T-cell (primary cell): Measurements from ENCODE around the gene FHIT. TPM values are rescaled to one million over a fixed set of nuclear protein-coding genes. Genes with fewer than 3 reads are reported as not detected.
"Not testable (repeated sequence)": the region's sequence is repeated elsewhere in the genome, so short reads cannot be mapped to it uniquely, and the experiment has no call there.

Experiments
- ATAC-seq, 4 experiments: fragments of 200-7000 bp in 3 of 4; fragments of 150-1000 bp in 1 of 4; cut with Tn5 transposase; replicated peaks in 1 of 4; 1 replicate in 3 of 4; 2 replicates in 1 of 4; pipeline ENCODE4 v1.10.0; 2021; ENCODE audit warnings: moderate library complexity in 3 of 4, mild to moderate bottlenecking in 2 of 4, moderate number of reproducible peaks in 1 of 4
- CTCF ChIA-PET, 2 donors: fragments of 300-600 bp; sonication (Branson Sonifier 250); formaldehyde crosslinking; loops; one replicate each; lab custom pipeline; 2022; ENCODE audit warnings: antibody characterized with exemption in 2 of 2; lab: Charles Lee
- POLR2A ChIA-PET, 2 donors: fragments of 300-600 bp; sonication (Branson Sonifier 250); formaldehyde crosslinking; loops; one replicate each; lab custom pipeline; 2022; ENCODE audit warnings: antibody characterized with exemption in 2 of 2; lab: Charles Lee
- DNase-seq, 35 experiments: peaks; one replicate each; pipeline versions ENCODE4 v3.0.0 to v3.0.0-alpha.2; 2013 to 2023
- H3K27ac ChIP-seq: one replicate; pipeline ENCODE4 v1.5.1; 2013; ENCODE audit warnings: low read length
- H3K27me3 ChIP-seq, 2 experiments: replicated peaks in 1 of 2; 1 replicate in 1 of 2; 2 replicates in 1 of 2; pipeline versions ENCODE4 v1.6.1 to v1.7.0; 2013; ENCODE audit warnings: low read length in 1 of 2, mixed read lengths in 1 of 2; ENCODE audit not compliant: control insufficient read depth in 2 of 2, insufficient read depth in 2 of 2; ENCODE audit errors: extremely low read depth in 1 of 2
- H3K36me3 ChIP-seq, 2 donors: 1 replicate in 1 of 2; 2 replicates in 1 of 2; pipeline versions ENCODE4 v1.6.1 to v1.7.0; 2013; ENCODE audit warnings: low read length in 1 of 2; ENCODE audit not compliant: control insufficient read depth in 2 of 2, insufficient read depth in 1 of 2; ENCODE audit errors: extremely low read depth in 1 of 2
- H3K4me1 ChIP-seq, 2 experiments: 1 replicate in 1 of 2; 2 replicates in 1 of 2; pipeline versions ENCODE4 v1.6.1 to v1.7.0; 2013; ENCODE audit warnings: low read length in 2 of 2, mixed read lengths in 1 of 2; ENCODE audit not compliant: insufficient read depth in 2 of 2, control insufficient read depth in 1 of 2; ENCODE audit errors: extremely low read depth in 1 of 2
- H3K4me3 ChIP-seq, 2 donors: 1 replicate in 1 of 2; 2 replicates in 1 of 2; pipeline versions ENCODE4 v1.5.1 to v1.7.0; 2013; ENCODE audit warnings: mild to moderate bottlenecking in 2 of 2, low read length in 1 of 2, moderate library complexity in 1 of 2; ENCODE audit not compliant: control insufficient read depth in 1 of 2; ENCODE audit errors: extremely low read depth in 1 of 2
- H3K9me3 ChIP-seq: 2 replicates; pipeline ENCODE4 v1.7.0; 2013
- H3K27ac Mint-ChIP-seq, 2 donors: one replicate each; pipeline ENCODE4 v1.8.0; 2020 to 2021; ENCODE audit warnings: mild to moderate bottlenecking in 2 of 2, mixed read lengths in 2 of 2
- H3K27me3 Mint-ChIP-seq, 2 donors: one replicate each; pipeline ENCODE4 v1.8.0; 2021 to 2022; ENCODE audit warnings: mixed read lengths in 2 of 2
- H3K36me3 Mint-ChIP-seq: one replicate; pipeline ENCODE4 v1.8.0; 2021; ENCODE audit warnings: mixed read lengths
- H3K4me1 Mint-ChIP-seq, 3 donors: one replicate each; pipeline ENCODE4 v1.8.0; 2020 to 2022; ENCODE audit warnings: mixed read lengths in 3 of 3, mild to moderate bottlenecking in 1 of 3
- H3K4me3 Mint-ChIP-seq, 3 donors: one replicate each; pipeline ENCODE4 v1.8.0; 2020 to 2022; ENCODE audit warnings: mild to moderate bottlenecking in 3 of 3, mixed read lengths in 3 of 3, moderate library complexity in 3 of 3
- H3K9me3 Mint-ChIP-seq, 3 donors: one replicate each; pipeline ENCODE4 v1.8.0; 2020 to 2022; ENCODE audit warnings: mixed read lengths in 3 of 3
- WGBS: methylation state at CpG from one replicate; pipeline ENCODE4 v1.1.5; 2013; ENCODE audit warnings: missing lambda C conversion rate; ENCODE audit not compliant: insufficient coverage; 5-methylcytosine and 5-hydroxymethylcytosine counted together
- total RNA-seq, 35 experiments: library from RNA in 6 of 35; stranded (reverse) in 6 of 35; fragments of 120-200 nt in 1 of 35; gene quantifications; one replicate each; pipeline versions ENCODE4 v1.2.1 to v1.2.4 and lab custom pipeline; 2013 to 2026

FHIT gene
- total RNA-seq, 5 donors from 2014 or later (not counting 1 experiment from before 2014, with no cell fraction given) = 33.1 to 197 (median 78.3) TPM

- H3K27ac Mint-ChIP-seq = no peak overlapping the region
- Histone ChIP-seq H3K36me3 (peaks cover 0 to 2% of the 10 kb centered on the region in 2 donors), H3K27me3 (no peaks in the 10 kb centered on the region), H3K27ac (no peak overlapping the region), H3K9me3 (no peaks in the 10 kb centered on the region), H3K4me1 (no peaks in the 10 kb centered on the region), H3K4me3 (no peak overlapping the region)
- DNase-seq = no peak
- no peak for ATAC-seq
- no peaks in the 10 kb centered on the region for H3K27me3 Mint-ChIP-seq
- H3K9me3 Mint-ChIP-seq = no peaks in the 10 kb centered on the region
- WGBS = no CpG with 5 or more reads among the region's 2 CpGs
- no peak overlapping the region for H3K4me3 Mint-ChIP-seq
- H3K36me3 Mint-ChIP-seq = no peaks in the 10 kb centered on the region
- H3K4me1 Mint-ChIP-seq = no peaks in the 10 kb centered on the region
- ChIA-PET POLR2A (no interaction called here), CTCF (no interaction called here)
These were observed 27.8 kb downstream of the FHIT start for GRCh38 chr3:61223451-61223850.

GRCh38 chr3:61222467-61222866, 28.8 kb downstream of the FHIT start:
- WGBS = 86% methylated on average over 4 of the region's 7 CpGs
- Mint-ChIP-seq H3K4me1 (no peaks in the 10 kb centered on the region), H3K36me3 (no peaks in the 10 kb centered on the region), H3K4me3 (no peak overlapping the region), H3K27me3 (no peaks in the 10 kb centered on the region), H3K27ac (no peak overlapping the region), H3K9me3 (peaks cover 0 to under 1% (median 0%) of the 10 kb centered on the region in 3 donors)
- H3K27me3 ChIP-seq = no peaks in the 10 kb centered on the region
- peaks cover 0 to 5% of the 10 kb centered on the region in 2 donors for H3K36me3 ChIP-seq
- H3K27ac ChIP-seq = no peak overlapping the region
- ChIA-PET CTCF (no interaction called here), POLR2A (no interaction called here)
- no peaks in the 10 kb centered on the region for H3K4me1 ChIP-seq
- H3K4me3 ChIP-seq = no peak overlapping the region
- DNase-seq (no peak), ATAC-seq (no peak)
- no peaks in the 10 kb centered on the region for H3K9me3 ChIP-seq

DNA sequence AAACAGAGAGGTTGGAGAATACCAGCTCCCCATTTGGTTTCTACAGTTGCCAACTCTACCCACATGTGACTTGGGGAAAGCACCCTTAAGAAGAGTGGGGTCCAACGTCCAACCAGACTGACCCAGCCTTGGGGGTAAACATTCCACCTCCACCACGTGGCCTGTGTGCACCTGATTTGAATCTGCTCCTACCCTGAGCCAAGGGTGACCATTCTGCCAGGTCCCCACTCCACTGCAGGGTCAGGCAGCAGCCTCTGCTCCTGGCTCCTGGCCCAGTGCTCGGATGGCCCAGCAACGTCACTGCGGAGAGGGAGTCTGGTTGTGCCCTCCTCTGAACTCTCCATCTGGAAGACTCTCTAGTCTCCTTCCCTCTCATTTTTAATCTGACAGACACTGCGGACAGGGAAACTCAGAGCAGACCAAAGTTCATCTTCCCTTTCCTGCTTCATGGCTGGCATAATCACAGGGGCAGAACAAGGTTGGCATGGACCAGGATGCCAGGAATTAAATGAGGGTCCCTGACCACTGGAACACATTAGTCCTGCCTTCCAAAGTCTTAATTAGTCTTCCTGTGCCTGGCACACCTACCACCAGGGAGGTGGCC, 29.4 kb downstream of the FHIT start:
- Mint-ChIP-seq H3K27ac (no peak overlapping the region), H3K4me1 (no peaks in the 10 kb centered on the region), H3K36me3 (no peaks in the 10 kb centered on the region), H3K4me3 (no peak overlapping the region), H3K27me3 (no peaks in the 10 kb centered on the region), H3K9me3 (peaks cover 3 to 5% (median 5%) of the 10 kb centered on the region in 3 donors)
- Histone ChIP-seq H3K4me1 (no peaks in the 10 kb centered on the region), H3K9me3 (no peaks in the 10 kb centered on the region), H3K4me3 (no peak overlapping the region), H3K36me3 (peaks cover 0 to 5% of the 10 kb centered on the region in 2 donors), H3K27ac (no peak overlapping the region), H3K27me3 (no peaks in the 10 kb centered on the region)
- ATAC-seq = no peak
- POLR2A ChIA-PET = no interaction called here
- CTCF ChIA-PET = no interaction called here
- WGBS = 76% methylated on average over 6 of the region's 6 CpGs
- no peak for DNase-seq

GRCh38 chr3:61218504-61218903, 32.7 kb downstream of the FHIT start:
- H3K4me3 ChIP-seq = no peak overlapping the region
- ChIA-PET POLR2A (no interaction called here), CTCF (no interaction called here)
- peaks cover 3 to 11% (median 8%) of the 10 kb centered on the region in 3 donors for H3K9me3 Mint-ChIP-seq
- H3K4me3 Mint-ChIP-seq = no peak overlapping the region
- H3K4me1 Mint-ChIP-seq = no peaks in the 10 kb centered on the region
- no peaks in the 10 kb centered on the region for H3K4me1 ChIP-seq
- peaks cover 0 to 5% of the 10 kb centered on the region in 2 donors for H3K36me3 ChIP-seq
- H3K27me3 Mint-ChIP-seq = no peaks in the 10 kb centered on the region
- no peaks in the 10 kb centered on the region for H3K9me3 ChIP-seq
- WGBS = 95% methylated on average over 2 of the region's 4 CpGs
- DNase-seq = no peak
- no peak for ATAC-seq
- no peaks in the 10 kb centered on the region for H3K36me3 Mint-ChIP-seq
- H3K27me3 ChIP-seq = no peaks in the 10 kb centered on the region
- no peak overlapping the region for H3K27ac Mint-ChIP-seq
- H3K27ac ChIP-seq = no peak overlapping the region

DNA sequence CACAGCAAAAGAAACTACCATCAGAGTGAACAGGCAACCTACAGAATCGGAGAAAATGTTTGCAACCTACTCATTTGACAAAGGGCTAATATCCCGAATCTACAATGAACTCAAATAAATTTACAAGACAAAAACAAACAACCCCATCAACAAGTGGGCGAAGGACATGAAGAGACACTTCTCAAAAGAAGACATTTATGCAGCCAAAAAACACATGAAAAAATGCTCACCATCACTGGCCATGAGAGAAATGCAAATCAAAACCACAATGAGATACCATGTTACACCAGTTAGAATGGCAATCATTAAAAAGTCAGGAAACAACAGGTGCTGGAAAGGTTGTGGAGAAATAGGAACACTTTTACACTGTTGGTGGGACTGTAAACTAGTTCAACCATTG, 35.1 kb downstream of the FHIT start:
- H3K4me3 ChIP-seq, H3K4me1 ChIP-seq, H3K27me3 Mint-ChIP-seq, H3K36me3 ChIP-seq, H3K4me1 Mint-ChIP-seq, H3K27ac ChIP-seq, H3K27ac Mint-ChIP-seq, H3K36me3 Mint-ChIP-seq, DNase-seq, POLR2A ChIA-PET, CTCF ChIA-PET, H3K4me3 Mint-ChIP-seq, H3K9me3 ChIP-seq, H3K27me3 ChIP-seq, ATAC-seq: not testable (repeated sequence)
- H3K9me3 Mint-ChIP-seq = peaks cover 3 to 15% (median 13%) of the 10 kb centered on the region in 3 donors
- WGBS = 88% methylated on average over 3 of the region's 3 CpGs

GRCh38 chr3:61202086-61202485, 49.2 kb downstream of the FHIT start:
- Histone ChIP-seq H3K4me1 (no peaks in the 10 kb centered on the region), H3K27me3 (no peaks in the 10 kb centered on the region), H3K9me3 (no peaks in the 10 kb centered on the region), H3K36me3 (no peaks in the 10 kb centered on the region), H3K27ac (no peak overlapping the region), H3K4me3 (no peak overlapping the region)
- CTCF ChIA-PET = interaction anchor here in 1 of 2 donors (0.5 kb wide), 1 partner anchor 904 kb away, joined by 3 read pairs; no protein-coding TSS in a partner anchor
- Mint-ChIP-seq H3K9me3 (peaks cover 0 to 2% (median 0%) of the 10 kb centered on the region in 3 donors), H3K4me3 (no peak overlapping the region), H3K27me3 (no peaks in the 10 kb centered on the region), H3K36me3 (peaks cover 4% of the 10 kb centered on the region), H3K27ac (no peak overlapping the region), H3K4me1 (no peaks in the 10 kb centered on the region)
- 90% methylated on average over 6 of the region's 17 CpGs for WGBS
- no peak for ATAC-seq
- no peak for DNase-seq
- POLR2A ChIA-PET = no interaction called here
